Nephron progenitor cell (in vitro differentiated cells): ENCODE results near the gene PRG2.
"Not testable (repeated sequence)": the region's sequence is repeated elsewhere in the genome, so short reads cannot be mapped to it uniquely, and the experiment has no call there.

Experiments
- DNase-seq: peaks from one replicate; pipeline ENCODE4 v3.0.0; 2021
- H3K27ac Mint-ChIP-seq: 2 replicates; pipeline ENCODE4 v1.8.0; 2021; ENCODE audit warnings: mild to moderate bottlenecking, moderate library complexity, mixed read lengths
- H3K27me3 Mint-ChIP-seq: 2 replicates; pipeline ENCODE4 v1.8.0; 2021; ENCODE audit warnings: mild to moderate bottlenecking, low read depth, mixed read lengths; ENCODE audit not compliant: poor library complexity
- H3K36me3 Mint-ChIP-seq: 2 replicates; pipeline ENCODE4 v1.8.0; 2021; ENCODE audit warnings: low read depth, mixed read lengths
- H3K4me1 Mint-ChIP-seq: 2 replicates; pipeline ENCODE4 v1.8.0; 2021; ENCODE audit warnings: mixed read lengths
- H3K4me3 Mint-ChIP-seq: 2 replicates; pipeline ENCODE4 v1.8.0; 2021; ENCODE audit warnings: mild to moderate bottlenecking, moderate library complexity, mixed read lengths
- H3K9me3 Mint-ChIP-seq: 2 replicates; pipeline ENCODE4 v1.8.0; 2021; ENCODE audit warnings: mild to moderate bottlenecking, moderate library complexity, mixed read lengths
- TF ChIP-seq, protein P1 (sequence below): fragments of 200-600 bp; sonication (generic); IDR thresholded peaks from 2 replicates; pipeline ENCODE4 v1.5.0; 2021; ENCODE audit warnings: antibody characterized with exemption

The PRG2 gene

GRCh38 chr11:57407941-57408475 lies 17.6 kb upstream of the PRG2 start:
- H3K9me3 Mint-ChIP-seq = peaks cover 3% of the 10 kb centered on the region

DNA sequence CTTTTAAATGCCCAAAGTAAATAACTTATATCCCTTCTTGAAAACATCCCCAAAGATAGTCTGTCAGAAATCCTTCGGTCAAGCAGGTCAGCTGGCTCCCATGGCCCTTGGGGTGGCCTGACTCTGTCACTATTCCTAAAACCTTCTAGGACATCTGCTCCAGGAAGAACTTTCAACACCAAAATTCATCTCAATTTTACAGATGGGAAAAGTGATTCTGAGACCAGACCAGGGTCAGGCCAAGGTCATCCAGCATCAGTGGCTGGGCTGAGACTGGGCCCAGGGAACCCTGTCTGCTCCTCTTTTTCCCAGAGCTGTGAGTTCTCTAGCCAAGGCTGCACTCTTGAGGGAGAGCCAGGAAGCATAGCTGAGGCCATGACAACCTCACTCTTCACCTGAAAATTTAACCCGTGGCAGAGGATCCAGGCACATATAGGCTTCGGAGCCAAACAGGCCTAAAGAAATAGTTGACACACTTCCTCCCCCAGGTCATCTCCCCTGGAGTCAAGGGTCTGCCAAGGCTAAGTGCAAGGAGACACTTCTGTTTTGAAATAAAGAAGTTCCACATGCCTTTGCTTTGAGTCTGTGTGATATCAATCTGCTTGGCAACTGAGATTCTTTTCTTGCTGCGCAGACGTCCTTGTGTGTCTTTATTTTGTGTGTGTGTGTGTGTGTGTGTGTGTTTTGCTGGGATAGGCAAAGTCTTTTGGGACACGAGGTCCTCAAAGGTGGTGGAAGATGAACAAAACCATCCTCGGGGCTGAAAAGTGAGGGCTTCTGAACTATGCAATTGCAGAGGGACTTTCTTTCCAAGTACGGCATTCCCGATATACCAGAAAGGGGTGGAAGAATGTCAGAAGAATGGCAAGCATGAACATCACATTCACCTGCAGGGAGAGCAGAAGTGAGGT lies 16.8 kb upstream of the PRG2 start:
- Mint-ChIP-seq H3K4me3 (no peak overlapping the region), H3K9me3 (peaks cover 3% of the 10 kb centered on the region)

More at GRCh38 chr11:57407941-57408475, 17.6 kb upstream of the PRG2 start:
- Mint-ChIP-seq H3K4me3 (no peak overlapping the region), H3K4me1 (no peaks in the 10 kb centered on the region), H3K27ac (no peak overlapping the region), H3K36me3 (peaks cover 47% of the 10 kb centered on the region), H3K27me3 (peaks cover 9% of the 10 kb centered on the region)
- TF ChIP-seq, protein P1, sequence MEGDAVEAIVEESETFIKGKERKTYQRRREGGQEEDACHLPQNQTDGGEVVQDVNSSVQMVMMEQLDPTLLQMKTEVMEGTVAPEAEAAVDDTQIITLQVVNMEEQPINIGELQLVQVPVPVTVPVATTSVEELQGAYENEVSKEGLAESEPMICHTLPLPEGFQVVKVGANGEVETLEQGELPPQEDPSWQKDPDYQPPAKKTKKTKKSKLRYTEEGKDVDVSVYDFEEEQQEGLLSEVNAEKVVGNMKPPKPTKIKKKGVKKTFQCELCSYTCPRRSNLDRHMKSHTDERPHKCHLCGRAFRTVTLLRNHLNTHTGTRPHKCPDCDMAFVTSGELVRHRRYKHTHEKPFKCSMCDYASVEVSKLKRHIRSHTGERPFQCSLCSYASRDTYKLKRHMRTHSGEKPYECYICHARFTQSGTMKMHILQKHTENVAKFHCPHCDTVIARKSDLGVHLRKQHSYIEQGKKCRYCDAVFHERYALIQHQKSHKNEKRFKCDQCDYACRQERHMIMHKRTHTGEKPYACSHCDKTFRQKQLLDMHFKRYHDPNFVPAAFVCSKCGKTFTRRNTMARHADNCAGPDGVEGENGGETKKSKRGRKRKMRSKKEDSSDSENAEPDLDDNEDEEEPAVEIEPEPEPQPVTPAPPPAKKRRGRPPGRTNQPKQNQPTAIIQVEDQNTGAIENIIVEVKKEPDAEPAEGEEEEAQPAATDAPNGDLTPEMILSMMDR = no peak
- no peak for DNase-seq

GRCh38 chr11:57406337-57406904 lies 16.0 kb upstream of the PRG2 start:
- DNase-seq = no peak
- Mint-ChIP-seq H3K4me1 (no peaks in the 10 kb centered on the region), H3K9me3 (peaks cover 3% of the 10 kb centered on the region)

More for the DNA sequence above, 16.8 kb upstream of the PRG2 start:
- Mint-ChIP-seq H3K27ac (no peak overlapping the region), H3K36me3 (peaks cover 43% of the 10 kb centered on the region), H3K27me3 (peaks cover 16% of the 10 kb centered on the region), H3K4me1 (no peaks in the 10 kb centered on the region)
- no peak for DNase-seq
- TF ChIP-seq, protein P1 = no peak

GRCh38 chr11:57405271-57405860 lies 14.9 kb upstream of the PRG2 start:
- H3K36me3 Mint-ChIP-seq = peaks cover 28% of the 10 kb centered on the region
- no peaks in the 10 kb centered on the region for H3K9me3 Mint-ChIP-seq
- TF ChIP-seq, protein P1 = no peak
- no peak for DNase-seq
- H3K27ac Mint-ChIP-seq = peak overlapping the region; percentile 52
- H3K4me1 Mint-ChIP-seq = no peaks in the 10 kb centered on the region
- peaks cover 16% of the 10 kb centered on the region for H3K27me3 Mint-ChIP-seq
- no peak overlapping the region for H3K4me3 Mint-ChIP-seq

More at GRCh38 chr11:57406337-57406904, 16.0 kb upstream of the PRG2 start:
- Mint-ChIP-seq H3K27ac (no peak overlapping the region), H3K4me3 (no peak overlapping the region), H3K36me3 (peaks cover 36% of the 10 kb centered on the region), H3K27me3 (peaks cover 16% of the 10 kb centered on the region)
- TF ChIP-seq, protein P1 = no peak

DNA sequence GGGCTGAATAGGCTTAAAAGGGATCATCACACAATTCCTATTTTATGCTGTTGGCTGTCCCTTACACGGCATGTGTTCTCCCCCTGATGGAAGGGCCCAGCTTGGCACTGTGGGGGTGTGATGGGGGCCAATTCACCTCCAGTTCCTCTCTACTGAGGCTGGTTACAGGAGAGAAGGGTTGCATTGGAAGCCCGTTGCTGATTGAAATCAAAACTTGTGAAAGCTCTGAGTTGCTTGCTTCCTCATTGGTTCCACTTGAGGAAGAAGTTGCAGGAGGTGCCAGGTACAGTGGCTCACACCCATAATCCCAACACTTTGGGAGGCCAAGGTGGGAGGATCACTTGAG lies 13.3 kb upstream of the PRG2 start:
- TF ChIP-seq, protein P1 = no peak
- Mint-ChIP-seq H3K27ac (no peak overlapping the region), H3K27me3 (peaks cover 12% of the 10 kb centered on the region), H3K4me3 (no peak overlapping the region), H3K36me3 (peaks cover 14% of the 10 kb centered on the region), H3K4me1 (no peaks in the 10 kb centered on the region), H3K9me3 (no peaks in the 10 kb centered on the region)
- DNase-seq = no peak

DNA sequence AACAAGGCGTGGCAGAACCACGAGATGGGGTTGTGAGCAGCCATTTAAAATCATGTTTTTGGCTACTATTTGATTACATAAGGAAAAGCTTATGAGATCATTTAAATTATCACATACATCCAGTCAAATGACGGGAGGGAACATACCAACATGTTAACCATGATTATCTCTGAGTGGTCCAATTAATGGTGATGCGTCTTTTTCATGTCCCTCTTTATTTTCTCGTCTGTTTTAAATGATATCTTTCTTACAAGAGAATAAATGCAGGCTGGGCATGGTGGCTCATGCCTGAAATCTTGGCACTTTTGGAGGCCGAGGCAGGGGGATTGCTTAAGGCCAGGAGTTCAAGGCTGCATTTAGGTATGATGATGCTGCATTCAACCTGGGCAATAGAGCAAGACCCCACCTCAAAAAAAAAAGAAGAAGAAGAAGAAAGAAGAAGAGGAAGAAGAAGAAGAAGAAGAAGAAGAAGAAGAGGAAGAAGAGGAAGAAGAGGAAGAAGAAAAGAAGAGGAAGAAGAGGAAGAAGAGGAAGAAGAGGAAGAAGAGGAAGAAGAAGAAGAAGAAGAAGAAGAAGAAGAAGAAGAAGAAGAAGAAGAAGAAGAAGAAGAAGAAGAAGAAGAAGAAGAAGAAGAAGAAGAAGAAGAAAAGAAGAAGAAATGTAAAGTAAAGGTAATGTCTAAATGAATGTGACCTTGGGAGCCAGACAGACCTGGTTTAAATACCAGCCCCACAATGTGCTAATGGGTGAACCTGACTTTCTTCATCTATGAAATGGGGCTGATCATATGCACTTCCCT lies 12.8 kb upstream of the PRG2 start:
- H3K27ac Mint-ChIP-seq, DNase-seq, H3K4me1 Mint-ChIP-seq, H3K4me3 Mint-ChIP-seq, H3K9me3 Mint-ChIP-seq: not testable (repeated sequence)
- H3K36me3 Mint-ChIP-seq = peaks cover 13% of the 10 kb centered on the region
- peaks cover 12% of the 10 kb centered on the region for H3K27me3 Mint-ChIP-seq
